Measurements from ENCODE around the gene SMYD3. TPM values are rescaled to one million over a fixed set of nuclear protein-coding genes. Genes with fewer than 3 reads are reported as not detected.

SMYD3 gene
- total and polyA plus RNA-seq, 2 experiments from 2014 or later: 30.8 to 68.5 TPM

DNA sequence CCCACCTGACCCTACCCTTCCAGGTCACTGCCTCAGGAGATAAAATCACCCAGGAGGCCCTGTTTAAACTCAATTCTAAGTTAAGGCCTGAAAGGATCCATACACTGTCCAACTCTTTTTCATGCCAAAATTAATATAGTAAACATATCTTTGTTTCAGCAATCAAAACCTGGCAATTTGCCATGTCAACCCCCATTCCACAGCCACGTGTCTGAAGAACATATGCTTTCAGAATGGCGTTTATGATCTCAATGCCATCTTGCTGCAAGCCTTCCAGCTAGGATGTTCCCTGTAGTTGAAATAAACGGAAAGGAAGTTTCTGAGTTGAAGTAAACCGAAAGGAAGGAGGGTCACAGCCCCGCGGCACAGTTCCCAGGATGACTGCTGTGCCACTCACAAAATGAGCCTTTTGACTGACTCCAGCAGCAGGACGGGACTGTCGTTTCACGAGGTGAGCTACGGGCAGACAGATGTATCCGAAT lies 472.0 kb downstream of the SMYD3 start:
- Histone ChIP-seq H3K36me3 (replicated peaks; ENCODE audit: insufficient read depth, low read depth) (no peaks in the 10 kb centered on the region), H3K9me3 (ENCODE audit: low read depth) (no peaks in the 10 kb centered on the region), H3K9me2 (replicated peaks; ENCODE audit: insufficient read depth) (no peaks in the 10 kb centered on the region), H3K79me2 (no peaks in the 10 kb centered on the region), H3K27ac (no peak overlapping the region), H2AFZ (no peak overlapping the region), H3K4me2 (peak overlapping the region; percentile 58), H3K4me1 (ENCODE audit: insufficient read depth) (peaks cover 6% of the 10 kb centered on the region), H4K20me1 (ENCODE audit: insufficient read depth, poor library complexity, severe bottlenecking) (no peaks in the 10 kb centered on the region), H3K4me3 (no peak overlapping the region), H3K27me3 (no peaks in the 10 kb centered on the region)
- DNase-seq (ENCODE audit: low spot score): no peak
- whole genome bisulfite sequencing (ENCODE audit: low lambda C conversion rate, missing lambda C conversion rate): 69% methylated on average over 11 of the region's 11 CpGs
- TF ChIP-seq, protein P1, sequence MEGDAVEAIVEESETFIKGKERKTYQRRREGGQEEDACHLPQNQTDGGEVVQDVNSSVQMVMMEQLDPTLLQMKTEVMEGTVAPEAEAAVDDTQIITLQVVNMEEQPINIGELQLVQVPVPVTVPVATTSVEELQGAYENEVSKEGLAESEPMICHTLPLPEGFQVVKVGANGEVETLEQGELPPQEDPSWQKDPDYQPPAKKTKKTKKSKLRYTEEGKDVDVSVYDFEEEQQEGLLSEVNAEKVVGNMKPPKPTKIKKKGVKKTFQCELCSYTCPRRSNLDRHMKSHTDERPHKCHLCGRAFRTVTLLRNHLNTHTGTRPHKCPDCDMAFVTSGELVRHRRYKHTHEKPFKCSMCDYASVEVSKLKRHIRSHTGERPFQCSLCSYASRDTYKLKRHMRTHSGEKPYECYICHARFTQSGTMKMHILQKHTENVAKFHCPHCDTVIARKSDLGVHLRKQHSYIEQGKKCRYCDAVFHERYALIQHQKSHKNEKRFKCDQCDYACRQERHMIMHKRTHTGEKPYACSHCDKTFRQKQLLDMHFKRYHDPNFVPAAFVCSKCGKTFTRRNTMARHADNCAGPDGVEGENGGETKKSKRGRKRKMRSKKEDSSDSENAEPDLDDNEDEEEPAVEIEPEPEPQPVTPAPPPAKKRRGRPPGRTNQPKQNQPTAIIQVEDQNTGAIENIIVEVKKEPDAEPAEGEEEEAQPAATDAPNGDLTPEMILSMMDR (IDR thresholded peaks at IDR 0.05; ENCODE audit: poor library complexity): no peak
- TF ChIP-seq EZH2 (IDR thresholded peaks at IDR 0.05; ENCODE audit: borderline replicate concordance): no peak
- no peak for TF ChIP-seq EZH2phosphoT487 (IDR thresholded peaks at IDR 0.05; ENCODE audit: low read depth, severe bottlenecking, unreplicated experiment)

DNA sequence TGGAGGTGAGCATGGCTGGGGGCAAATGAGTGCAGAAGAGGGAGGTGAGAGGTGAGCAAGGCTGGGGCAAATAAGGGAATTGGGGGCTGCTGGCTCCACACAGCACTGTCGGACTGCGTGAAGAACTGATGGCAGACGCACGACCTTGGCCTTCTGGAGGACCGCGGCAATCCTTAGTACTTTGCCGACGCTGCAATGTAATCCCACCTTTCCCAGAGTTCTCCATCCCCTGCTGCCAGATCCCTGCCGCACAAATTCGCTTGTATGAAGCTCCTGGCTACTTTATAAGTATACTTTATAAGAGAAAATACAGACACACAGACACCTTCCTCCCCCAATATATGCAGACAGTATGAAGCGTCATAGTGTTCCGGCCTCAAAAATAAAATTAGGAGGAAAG lies 472.4 kb downstream of the SMYD3 start:
- Histone ChIP-seq H4K20me1 (ENCODE audit: insufficient read depth, poor library complexity, severe bottlenecking) (no peaks in the 10 kb centered on the region), H3K27ac (no peak overlapping the region), H2AFZ (no peak overlapping the region), H3K4me1 (ENCODE audit: insufficient read depth) (peaks cover 6% of the 10 kb centered on the region), H3K9me3 (ENCODE audit: low read depth) (no peaks in the 10 kb centered on the region), H3K79me2 (no peaks in the 10 kb centered on the region), H3K36me3 (replicated peaks; ENCODE audit: insufficient read depth, low read depth) (no peaks in the 10 kb centered on the region), H3K4me3 (no peak overlapping the region), H3K9me2 (replicated peaks; ENCODE audit: insufficient read depth) (no peaks in the 10 kb centered on the region), H3K4me2 (no peak overlapping the region), H3K27me3 (no peaks in the 10 kb centered on the region)
- TF ChIP-seq, protein P1 (IDR thresholded peaks at IDR 0.05; ENCODE audit: poor library complexity): no peak
- TF ChIP-seq EZH2phosphoT487 (IDR thresholded peaks at IDR 0.05; ENCODE audit: low read depth, severe bottlenecking, unreplicated experiment): no peak
- no peak for TF ChIP-seq EZH2 (IDR thresholded peaks at IDR 0.05; ENCODE audit: borderline replicate concordance)
- 91% methylated on average over 12 of the region's 12 CpGs for WGBS (ENCODE audit: low lambda C conversion rate, missing lambda C conversion rate)
- DNase-seq (ENCODE audit: low spot score): no peak

DNA sequence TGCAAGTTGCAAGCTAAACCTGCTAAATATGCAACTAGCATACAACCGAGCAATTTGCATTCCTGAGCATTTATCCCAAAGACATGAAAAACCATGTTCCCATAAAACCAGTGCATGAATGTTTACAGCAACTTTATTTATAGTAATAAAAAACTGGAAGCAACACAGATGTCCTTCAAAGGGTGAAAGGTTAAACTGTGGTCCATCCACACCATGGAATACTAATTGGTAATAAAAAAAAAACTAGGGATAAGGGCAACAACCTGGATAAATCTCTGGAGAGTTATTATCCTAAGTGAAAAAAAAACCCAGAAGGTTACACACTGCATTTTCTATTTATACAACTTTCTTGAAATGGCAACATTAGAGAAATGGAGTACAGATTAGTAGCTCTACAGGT lies 474.1 kb downstream of the SMYD3 start:
- H2AFZ ChIP-seq: no peak overlapping the region
- DNase-seq (ENCODE audit: low spot score): no peak
- H3K9me3 ChIP-seq (ENCODE audit: low read depth): peaks cover 4% of the 10 kb centered on the region
- H3K79me2 ChIP-seq: no peaks in the 10 kb centered on the region
- H3K4me1 ChIP-seq (ENCODE audit: insufficient read depth): peaks cover 6% of the 10 kb centered on the region
- no peaks in the 10 kb centered on the region for H3K27me3 ChIP-seq
- TF ChIP-seq, protein P1 (IDR thresholded peaks at IDR 0.05; ENCODE audit: poor library complexity): no peak
- TF ChIP-seq EZH2 (IDR thresholded peaks at IDR 0.05; ENCODE audit: borderline replicate concordance): no peak
- TF ChIP-seq EZH2phosphoT487 (IDR thresholded peaks at IDR 0.05; ENCODE audit: low read depth, severe bottlenecking, unreplicated experiment): no peak
- no peaks in the 10 kb centered on the region for H3K36me3 ChIP-seq (replicated peaks; ENCODE audit: insufficient read depth, low read depth)
- no peaks in the 10 kb centered on the region for H4K20me1 ChIP-seq (ENCODE audit: insufficient read depth, poor library complexity, severe bottlenecking)
- no peak overlapping the region for H3K4me2 ChIP-seq
- no peak overlapping the region for H3K4me3 ChIP-seq
- H3K9me2 ChIP-seq (replicated peaks; ENCODE audit: insufficient read depth): no peaks in the 10 kb centered on the region
- 57% methylated on average over 1 of the region's 1 CpG for WGBS (ENCODE audit: low lambda C conversion rate, missing lambda C conversion rate)
- H3K27ac ChIP-seq: no peak overlapping the region

All from hepatocyte (in vitro differentiated cells).